Measurements from ENCODE around the gene PALM.
"Not testable (repeated sequence)": the region's sequence is repeated elsewhere in the genome, so short reads cannot be mapped to it uniquely, and the experiment has no call there.

The PALM gene

DNA sequence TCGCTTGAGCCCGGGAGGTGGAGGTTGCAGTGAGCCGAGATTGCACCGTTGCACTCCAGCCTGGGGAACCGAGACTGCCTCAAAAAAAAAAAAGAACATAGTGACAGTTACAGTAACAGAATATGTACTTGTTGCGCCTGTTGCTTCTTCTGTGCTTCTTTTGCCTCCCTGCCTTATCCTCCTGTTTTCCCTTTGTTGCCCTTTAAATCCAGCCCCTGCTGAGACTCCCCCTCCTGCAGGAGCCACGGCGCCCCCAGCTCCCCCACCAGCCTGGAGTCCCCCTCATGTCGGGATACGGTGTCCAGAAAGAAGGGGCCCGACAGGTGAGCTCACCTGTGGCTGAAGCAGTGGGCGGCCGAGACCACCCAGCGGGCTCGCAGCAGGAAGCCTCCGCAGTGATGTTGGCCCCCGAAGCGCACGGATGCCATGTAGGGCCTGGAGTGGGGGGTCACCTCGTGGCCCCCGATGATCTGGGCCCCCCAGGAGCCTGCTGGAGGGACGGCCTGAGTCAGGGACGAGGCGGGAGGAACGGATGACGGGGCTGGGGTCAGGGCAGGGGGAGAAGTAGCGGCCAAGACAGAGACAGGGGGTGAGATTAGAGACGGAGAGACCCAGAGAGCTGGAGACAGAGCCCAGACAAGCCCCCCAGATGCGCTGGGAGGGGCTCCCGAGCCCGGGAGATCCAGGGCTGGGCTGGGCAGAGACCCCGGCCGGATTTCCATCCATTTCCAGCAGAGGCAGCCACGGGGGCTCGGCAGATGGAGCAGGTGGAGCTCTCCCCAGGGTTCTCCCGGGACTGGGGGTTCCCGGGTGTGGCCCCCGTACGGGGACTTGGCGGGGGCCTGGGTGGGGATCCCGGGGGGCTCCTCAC is 14.0 kb upstream of the PALM start:
- H3K4me1 Mint-ChIP-seq: no peaks in the 10 kb centered on the region
- TF ChIP-seq, protein P1, sequence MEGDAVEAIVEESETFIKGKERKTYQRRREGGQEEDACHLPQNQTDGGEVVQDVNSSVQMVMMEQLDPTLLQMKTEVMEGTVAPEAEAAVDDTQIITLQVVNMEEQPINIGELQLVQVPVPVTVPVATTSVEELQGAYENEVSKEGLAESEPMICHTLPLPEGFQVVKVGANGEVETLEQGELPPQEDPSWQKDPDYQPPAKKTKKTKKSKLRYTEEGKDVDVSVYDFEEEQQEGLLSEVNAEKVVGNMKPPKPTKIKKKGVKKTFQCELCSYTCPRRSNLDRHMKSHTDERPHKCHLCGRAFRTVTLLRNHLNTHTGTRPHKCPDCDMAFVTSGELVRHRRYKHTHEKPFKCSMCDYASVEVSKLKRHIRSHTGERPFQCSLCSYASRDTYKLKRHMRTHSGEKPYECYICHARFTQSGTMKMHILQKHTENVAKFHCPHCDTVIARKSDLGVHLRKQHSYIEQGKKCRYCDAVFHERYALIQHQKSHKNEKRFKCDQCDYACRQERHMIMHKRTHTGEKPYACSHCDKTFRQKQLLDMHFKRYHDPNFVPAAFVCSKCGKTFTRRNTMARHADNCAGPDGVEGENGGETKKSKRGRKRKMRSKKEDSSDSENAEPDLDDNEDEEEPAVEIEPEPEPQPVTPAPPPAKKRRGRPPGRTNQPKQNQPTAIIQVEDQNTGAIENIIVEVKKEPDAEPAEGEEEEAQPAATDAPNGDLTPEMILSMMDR (IDR thresholded peaks at IDR 0.05; ENCODE audit: unreplicated experiment in 3 of 3): no peak
- peaks cover 6% of the 10 kb centered on the region for H3K27me3 Mint-ChIP-seq (ENCODE audit: low read depth)
- no peak overlapping the region for H3K27ac Mint-ChIP-seq
- H3K9me3 Mint-ChIP-seq: no peaks in the 10 kb centered on the region
- no peak overlapping the region for H3K4me3 Mint-ChIP-seq
- no peaks in the 10 kb centered on the region for H3K36me3 Mint-ChIP-seq (ENCODE audit: low read depth)

GRCh38 chr19:695352-695949 is 13.3 kb upstream of the PALM start, which contains the start of gene PRSS57:
PRSS57 (minus strand) TSS chr19:695452; CDS start chr19:695430, 22 bp downstream.
- Mint-ChIP-seq H3K36me3 (ENCODE audit: low read depth) (no peaks in the 10 kb centered on the region), H3K9me3 (no peaks in the 10 kb centered on the region), H3K27me3 (ENCODE audit: low read depth) (peaks cover 6% of the 10 kb centered on the region), H3K27ac (no peak within 1 kb of the TSS), H3K4me3 (no peak within 1 kb of the TSS), H3K4me1 (no peaks in the 10 kb centered on the region)
- TF ChIP-seq, protein P1 (IDR thresholded peaks at IDR 0.05; ENCODE audit: unreplicated experiment in 3 of 3): no peak

GRCh38 chr19:698529-698928 is 10.2 kb upstream of the PALM start:
- not testable (repeated sequence) for H3K36me3 Mint-ChIP-seq (ENCODE audit: low read depth)

DNA sequence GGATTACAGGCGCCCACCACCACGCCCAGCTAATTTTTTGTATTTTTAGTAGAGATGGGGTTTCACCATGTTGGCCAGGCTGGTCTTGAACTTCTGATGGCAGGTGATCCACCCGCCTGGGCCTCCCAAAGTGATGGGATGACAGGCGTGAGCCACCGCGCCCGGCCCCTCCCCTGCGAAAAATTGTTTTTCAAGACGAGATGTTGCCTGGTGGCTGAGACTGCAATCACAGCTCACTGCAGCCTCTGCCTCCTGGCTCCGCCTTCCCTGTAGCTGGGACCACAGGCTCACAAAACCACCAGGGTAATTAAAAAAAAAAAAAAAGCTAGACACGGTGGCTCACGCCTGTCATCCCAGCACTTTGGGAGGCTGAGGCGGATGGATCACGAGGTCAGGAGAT is 8.8 kb upstream of the PALM start:
- not testable (repeated sequence) for H3K4me1 Mint-ChIP-seq; H3K27ac Mint-ChIP-seq; H3K9me3 Mint-ChIP-seq; H3K36me3 Mint-ChIP-seq (ENCODE audit: low read depth); H3K27me3 Mint-ChIP-seq (ENCODE audit: low read depth); H3K4me3 Mint-ChIP-seq

More at GRCh38 chr19:698529-698928, 10.2 kb upstream of the PALM start:
- not testable (repeated sequence) for H3K9me3 Mint-ChIP-seq, H3K4me1 Mint-ChIP-seq, H3K27ac Mint-ChIP-seq, H3K4me3 Mint-ChIP-seq
- H3K27me3 Mint-ChIP-seq (ENCODE audit: low read depth): peaks cover 15% of the 10 kb centered on the region

DNA sequence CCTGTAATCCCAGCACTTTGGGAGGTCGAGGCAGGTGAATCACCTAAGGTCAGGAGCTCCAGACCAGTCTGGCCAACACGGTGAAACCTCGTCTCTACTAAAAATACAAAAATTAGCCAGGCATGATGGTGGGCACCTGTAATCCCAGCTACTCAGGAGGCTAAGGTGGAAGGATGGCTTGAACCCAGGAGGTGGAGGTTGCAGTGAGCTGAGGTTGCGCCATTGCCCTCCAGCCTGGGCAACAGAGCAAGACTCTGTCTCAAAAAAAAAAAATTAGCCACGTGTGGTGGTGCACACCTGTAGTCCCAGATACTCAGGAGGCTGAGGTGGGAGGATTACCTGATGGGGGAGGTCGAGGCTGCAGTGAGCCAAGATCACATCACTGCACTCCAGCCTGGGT is 5.9 kb upstream of the PALM start:
- H3K27me3 Mint-ChIP-seq (ENCODE audit: low read depth): peaks cover 14% of the 10 kb centered on the region
- H3K27ac Mint-ChIP-seq: peak overlapping the region in 2 of 3 experiments; percentile 13 to 51
- not testable (repeated sequence) for H3K36me3 Mint-ChIP-seq (ENCODE audit: low read depth); H3K9me3 Mint-ChIP-seq; H3K4me1 Mint-ChIP-seq
- H3K4me3 Mint-ChIP-seq: peak overlapping the region; percentile 45 to 64 (median 60)

- Mint-ChIP-seq H3K4me3 (peak overlapping the region; percentile 39 to 64 (median 45)), H3K27me3 (ENCODE audit: low read depth) (peaks cover 14% of the 10 kb centered on the region), H3K27ac (peak overlapping the region in 1 of 3 experiments; percentile 33), H3K4me1 (peaks cover 4% of the 10 kb centered on the region), H3K9me3 (no peaks in the 10 kb centered on the region), H3K36me3 (ENCODE audit: low read depth) (no peaks in the 10 kb centered on the region)
- TF ChIP-seq, protein P1 (IDR thresholded peaks at IDR 0.05; ENCODE audit: unreplicated experiment in 3 of 3): no peak
Observed at GRCh38 chr19:703329-703650, 5.4 kb upstream of the PALM start.

- Mint-ChIP-seq H3K4me1 (peaks cover 4% of the 10 kb centered on the region), H3K9me3 (no peaks in the 10 kb centered on the region), H3K27me3 (ENCODE audit: low read depth) (peaks cover 14% of the 10 kb centered on the region), H3K27ac (peak overlapping the region in 1 of 3 experiments; percentile 33), H3K4me3 (peak overlapping the region in 1 of 3 experiments; percentile 64), H3K36me3 (ENCODE audit: low read depth) (no peaks in the 10 kb centered on the region)
- TF ChIP-seq, protein P1 (IDR thresholded peaks at IDR 0.05; ENCODE audit: unreplicated experiment in 3 of 3): no peak
Observed at GRCh38 chr19:703651-704446, 4.9 kb upstream of the PALM start.

Data from nephron (organoid).